RWPE2 (cell line): ENCODE results near the gene MAP4K3.
"Not testable (repeated sequence)": the region's sequence is repeated elsewhere in the genome, so short reads cannot be mapped to it uniquely, and the experiment has no call there.

Experiments used
- ATAC-seq: fragments of 200-7000 bp; cut with Tn5 transposase; 3 replicates; pipeline ENCODE4 v1.9.1; 2021; ENCODE audit warnings: low read depth
- DNase-seq: peaks from one replicate; pipeline ENCODE4 v3.0.0-alpha.2; 2020; ENCODE audit warnings: low spot score
- H3K27ac ChIP-seq: fragments of 450-650 bp; 2 replicates; pipeline ENCODE4 v1.5.1; 2017; ENCODE audit warnings: mild to moderate bottlenecking; ENCODE audit not compliant: poor library complexity, severe bottlenecking
- H3K27me3 ChIP-seq: fragments of 250-450 bp; sonication (Bioruptor Pico); 2 replicates; pipeline ENCODE4 v1.5.1; 2021; ENCODE audit warnings: mild to moderate bottlenecking, moderate library complexity; ENCODE audit not compliant: insufficient read depth, poor library complexity, severe bottlenecking
- H3K36me3 ChIP-seq: fragments of 250-450 bp; sonication (Bioruptor Pico); 2 replicates; pipeline ENCODE4 v1.5.1; 2020; ENCODE audit warnings: low read depth, mild to moderate bottlenecking, moderate library complexity
- H3K4me1 ChIP-seq: fragments of 250-450 bp; sonication (Bioruptor Pico); 2 replicates; pipeline ENCODE4 v1.5.1; 2021; ENCODE audit warnings: mild to moderate bottlenecking, moderate library complexity; ENCODE audit not compliant: insufficient read depth, poor library complexity, severe bottlenecking
- H3K4me3 ChIP-seq: fragments of 250-450 bp; sonication (Bioruptor Pico); 2 replicates; pipeline ENCODE4 v1.5.1; 2021; ENCODE audit warnings: mild to moderate bottlenecking, moderate library complexity; ENCODE audit not compliant: severe bottlenecking
- H3K9me3 ChIP-seq: fragments of 250-450 bp; sonication (Bioruptor Pico); 2 replicates; pipeline ENCODE4 v1.5.1; 2021; ENCODE audit warnings: mild to moderate bottlenecking, moderate library complexity; ENCODE audit not compliant: severe bottlenecking
- CTCF ChIP-seq: fragments of 450-650 bp; IDR thresholded peaks from one replicate; pipeline ENCODE4 v1.5.1; 2017; ENCODE audit warnings: mild to moderate bottlenecking, moderate library complexity; ENCODE audit not compliant: poor library complexity, severe bottlenecking

Gene MAP4K3

GRCh38 chr2:39246382-39246980 lies 190.6 kb downstream of the MAP4K3 start:
- no peak for DNase-seq
- Histone ChIP-seq H3K4me1 (no peaks in the 10 kb centered on the region), H3K27me3 (no peaks in the 10 kb centered on the region), H3K9me3 (no peaks in the 10 kb centered on the region), H3K27ac (no peak overlapping the region), H3K36me3 (peaks cover 15% of the 10 kb centered on the region), H3K4me3 (no peak overlapping the region)
- TF ChIP-seq CTCF = no peak
- ATAC-seq = no peak

GRCh38 chr2:39244963-39245625 lies 192.0 kb downstream of the MAP4K3 start:
- H3K27ac ChIP-seq, H3K9me3 ChIP-seq, DNase-seq, ATAC-seq, H3K27me3 ChIP-seq, H3K4me1 ChIP-seq, H3K36me3 ChIP-seq, H3K4me3 ChIP-seq: not testable (repeated sequence)

- H3K27ac ChIP-seq, ATAC-seq, H3K27me3 ChIP-seq, H3K36me3 ChIP-seq, DNase-seq, H3K4me1 ChIP-seq, H3K9me3 ChIP-seq: not testable (repeated sequence)
- peak overlapping the region; percentile 40 for H3K4me3 ChIP-seq
These were observed 192.7 kb downstream of the MAP4K3 start for GRCh38 chr2:39244241-39244862.

GRCh38 chr2:39243469-39244123 lies 193.5 kb downstream of the MAP4K3 start, which contains the start of gene CDKL4:
Gene CDKL4, minus strand, starts transcription at chr2:39243970.
- Histone ChIP-seq H3K36me3 (no peaks in the 10 kb centered on the region), H3K27me3 (no peaks in the 10 kb centered on the region), H3K4me1 (no peaks in the 10 kb centered on the region), H3K4me3 (peak within 1 kb of the TSS; percentile 40), H3K27ac (no peak within 1 kb of the TSS), H3K9me3 (no peaks in the 10 kb centered on the region)
- TF ChIP-seq CTCF = no peak
- ATAC-seq (peak; percentile 81), DNase-seq (no peak)

GRCh38 chr2:39241588-39241987 lies 195.5 kb downstream of the MAP4K3 start:
- no peak overlapping the region for H3K4me3 ChIP-seq
- no peaks in the 10 kb centered on the region for H3K36me3 ChIP-seq
- no peak overlapping the region for H3K27ac ChIP-seq
- ATAC-seq (no peak), DNase-seq (no peak)
- no peaks in the 10 kb centered on the region for H3K4me1 ChIP-seq
- no peak for TF ChIP-seq CTCF
- H3K9me3 ChIP-seq = no peaks in the 10 kb centered on the region
- no peaks in the 10 kb centered on the region for H3K27me3 ChIP-seq
